Neural progenitor cell (in vitro differentiated cells): Measurements from ENCODE around the gene CAMK2A. TPM values are rescaled to one million over a fixed set of nuclear protein-coding genes. Genes with fewer than 3 reads are reported as not detected.
A peak's percentile ranks its signal among the peaks of the same experiment; 100 is the strongest.

Experiments
- DNase-seq: peaks from one replicate; pipeline ENCODE4 v3.0.0-alpha.2; 2016; ENCODE audit warnings: low spot score
- H2AFZ ChIP-seq: fragments of 200-600 bp; sonication (generic); replicated peaks from 2 replicates; pipeline ENCODE4 v1.6.1; 2016; ENCODE audit warnings: antibody characterized with exemption
- H3F3A ChIP-seq: fragments of 200-600 bp; sonication (generic); 2 replicates; pipeline ENCODE4 v1.6.1; 2016; ENCODE audit warnings: antibody characterized with exemption, low read depth
- H3K27ac ChIP-seq: fragments of 200-600 bp; sonication (generic); 2 replicates; pipeline ENCODE4 v1.5.1; 2016; ENCODE audit warnings: mild to moderate bottlenecking
- H3K27me3 ChIP-seq: fragments of 200-600 bp; sonication (generic); 2 replicates; pipeline ENCODE4 v1.6.1; 2016; ENCODE audit warnings: mild to moderate bottlenecking, moderate library complexity
- H3K36me3 ChIP-seq: fragments of 200-600 bp; sonication (generic); 2 replicates; pipeline ENCODE4 v1.5.1; 2016
- H3K4me1 ChIP-seq: fragments of 200-600 bp; sonication (generic); 2 replicates; pipeline ENCODE4 v1.6.1; 2016; ENCODE audit warnings: mixed run types
- H3K4me2 ChIP-seq: fragments of 200-600 bp; sonication (generic); 2 replicates; pipeline ENCODE4 v1.6.1; 2016
- H3K4me3 ChIP-seq: fragments of 200-600 bp; sonication (generic); 2 replicates; pipeline ENCODE4 v1.5.1; 2016
- H3K79me2 ChIP-seq: fragments of 200-600 bp; sonication (generic); 2 replicates; pipeline ENCODE4 v1.6.1; 2016; ENCODE audit warnings: low read depth
- H3K9ac ChIP-seq: fragments of 200-600 bp; sonication (generic); 2 replicates; pipeline ENCODE4 v1.6.1; 2016
- H3K9me3 ChIP-seq: fragments of 200-600 bp; sonication (generic); 2 replicates; pipeline ENCODE4 v1.5.1; 2016; ENCODE audit warnings: low read depth
- H4K20me1 ChIP-seq: fragments of 200-600 bp; sonication (generic); 2 replicates; pipeline ENCODE4 v1.6.1; 2016; ENCODE audit warnings: low read depth
- H3K27ac Mint-ChIP-seq: 3 replicates; pipeline ENCODE4 v1.8.0; 2021; ENCODE audit warnings: mixed read lengths
- H3K27me3 Mint-ChIP-seq: 2 replicates; pipeline ENCODE4 v1.8.0; 2022; ENCODE audit warnings: low read depth, mild to moderate bottlenecking, inconsistent platforms, moderate library complexity, mixed read lengths; ENCODE audit not compliant: insufficient read depth
- H3K36me3 Mint-ChIP-seq: 3 replicates; pipeline ENCODE4 v1.8.0; 2021; ENCODE audit warnings: mixed read lengths
- H3K4me1 Mint-ChIP-seq: 3 replicates; pipeline ENCODE4 v1.8.0; 2021; ENCODE audit warnings: mixed read lengths
- H3K4me3 Mint-ChIP-seq: 3 replicates; pipeline ENCODE4 v1.8.0; 2021; ENCODE audit warnings: mild to moderate bottlenecking, moderate library complexity, mixed read lengths
- H3K9me3 Mint-ChIP-seq: 3 replicates; pipeline ENCODE4 v1.8.0; 2020; ENCODE audit warnings: mixed read lengths
- CTCF ChIP-seq: fragments of 200-600 bp; sonication (generic); IDR thresholded peaks from 2 replicates; pipeline ENCODE4 v1.5.1; 2017; ENCODE audit warnings: antibody characterized with exemption, mild to moderate bottlenecking
- EZH2 ChIP-seq: fragments of 200-600 bp; sonication (generic); IDR thresholded peaks from 2 replicates; pipeline ENCODE4 v1.6.1; 2017; ENCODE audit warnings: antibody characterized with exemption, mild to moderate bottlenecking, moderate library complexity
- EZH2phosphoT487 ChIP-seq: fragments of 200-600 bp; sonication (generic); IDR thresholded peaks from 2 replicates; pipeline ENCODE4 v1.6.1; 2017; ENCODE audit warnings: antibody characterized with exemption
- total RNA-seq: library from RNA; depleted of rRNA; stranded (reverse); fragments of >200 nt; gene quantifications from 2 replicates; pipeline ENCODE4 v1.2.3, GENCODE V29; 2015; ENCODE audit warnings: low replicate concordance

Gene CAMK2A
- total RNA-seq, 1 donor from 2014 or later = 0.09 TPM

GRCh38 chr5:150313921-150314716, 24.5 kb upstream of the CAMK2A start:
- Histone ChIP-seq H4K20me1 (no peaks in the 10 kb centered on the region), H3K79me2 (no peaks in the 10 kb centered on the region), H3K9me3 (no peaks in the 10 kb centered on the region), H3K9ac (no peak overlapping the region), H3K36me3 (no peaks in the 10 kb centered on the region), H3K4me3 (no peak overlapping the region), H2AFZ (no peak overlapping the region), H3K27ac (no peak overlapping the region), H3K4me2 (no peak overlapping the region), H3K4me1 (peaks cover 22% of the 10 kb centered on the region), H3F3A (peaks cover 16% of the 10 kb centered on the region), H3K27me3 (no peaks in the 10 kb centered on the region)
- H3K4me3 Mint-ChIP-seq = no peak overlapping the region
- H3K4me1 Mint-ChIP-seq = peaks cover 70% of the 10 kb centered on the region
- TF ChIP-seq EZH2phosphoT487 (no peak), CTCF (no peak), EZH2 (no peak)
- peaks cover 16% of the 10 kb centered on the region for H3K27me3 Mint-ChIP-seq
- DNase-seq = no peak
- H3K9me3 Mint-ChIP-seq = no peaks in the 10 kb centered on the region
- H3K36me3 Mint-ChIP-seq = no peaks in the 10 kb centered on the region
- H3K27ac Mint-ChIP-seq = no peak overlapping the region

GRCh38 chr5:150313501-150313900, 23.9 kb upstream of the CAMK2A start:
- H3K4me1 ChIP-seq = peaks cover 16% of the 10 kb centered on the region
- H4K20me1 ChIP-seq = no peaks in the 10 kb centered on the region
- H3K9me3 ChIP-seq = no peaks in the 10 kb centered on the region
- TF ChIP-seq CTCF (no peak), EZH2phosphoT487 (no peak), EZH2 (no peak)
- no peak overlapping the region for H3K4me2 ChIP-seq
- no peak overlapping the region for H3K4me3 ChIP-seq
- DNase-seq = no peak
- Mint-ChIP-seq H3K36me3 (no peaks in the 10 kb centered on the region), H3K27ac (no peak overlapping the region), H3K4me1 (peaks cover 69% of the 10 kb centered on the region), H3K9me3 (no peaks in the 10 kb centered on the region), H3K4me3 (peak overlapping the region; percentile 4), H3K27me3 (peaks cover 16% of the 10 kb centered on the region)
- H2AFZ ChIP-seq = no peak overlapping the region
- H3F3A ChIP-seq = peaks cover 19% of the 10 kb centered on the region
- H3K79me2 ChIP-seq = no peaks in the 10 kb centered on the region
- no peak overlapping the region for H3K27ac ChIP-seq
- no peaks in the 10 kb centered on the region for H3K27me3 ChIP-seq
- H3K36me3 ChIP-seq = no peaks in the 10 kb centered on the region
- H3K9ac ChIP-seq = no peak overlapping the region

- H3F3A ChIP-seq = peaks cover 19% of the 10 kb centered on the region
- H3K9ac ChIP-seq = no peak overlapping the region
- TF ChIP-seq CTCF (no peak), EZH2phosphoT487 (no peak), EZH2 (no peak)
- no peak for DNase-seq
- no peaks in the 10 kb centered on the region for H3K27me3 ChIP-seq
- H3K9me3 ChIP-seq = no peaks in the 10 kb centered on the region
- no peaks in the 10 kb centered on the region for H3K36me3 ChIP-seq
- Mint-ChIP-seq H3K4me3 (no peak overlapping the region), H3K9me3 (no peaks in the 10 kb centered on the region), H3K27me3 (peaks cover 16% of the 10 kb centered on the region), H3K36me3 (no peaks in the 10 kb centered on the region), H3K27ac (peak overlapping the region; percentile 44), H3K4me1 (peaks cover 64% of the 10 kb centered on the region)
- no peak overlapping the region for H3K27ac ChIP-seq
- H3K79me2 ChIP-seq = no peaks in the 10 kb centered on the region
- no peak overlapping the region for H3K4me3 ChIP-seq
- H3K4me2 ChIP-seq = no peak overlapping the region
- H3K4me1 ChIP-seq = peaks cover 12% of the 10 kb centered on the region
- H4K20me1 ChIP-seq = no peaks in the 10 kb centered on the region
- no peak overlapping the region for H2AFZ ChIP-seq
Observed at GRCh38 chr5:150312518-150312917, 22.9 kb upstream of the CAMK2A start.
